Hypothalamus (tissue), 51 donors: ENCODE data around the gene GGTLC1.
"Not testable (repeated sequence)": the region's sequence is repeated elsewhere in the genome, so short reads cannot be mapped to it uniquely, and the experiment has no call there.

ENCODE experiments used
- DNase-seq, 51 donors: peaks; one replicate each; lab custom pipeline; 2025; lab: John Stamatoyannopoulos, UW

The GGTLC1 gene

GRCh38 chr20:23995291-23995690, 6.7 kb upstream of the GGTLC1 start:
- not testable (repeated sequence) for DNase-seq

- DNase-seq, result not testable (repeated sequence)
Measured at GRCh38 chr20:23994001-23994633, 5.5 kb upstream of the GGTLC1 start.

- not testable (repeated sequence) for DNase-seq
Measured at GRCh38 chr20:23993440-23993839, 4.9 kb upstream of the GGTLC1 start.

- not testable (repeated sequence) for DNase-seq
Measured at GRCh38 chr20:23990296-23990695, 1.7 kb upstream of the GGTLC1 start.

GRCh38 chr20:23988966-23989365, 387 bp upstream of the GGTLC1 start:
- DNase-seq, result not testable (repeated sequence)

- DNase-seq, result not testable (repeated sequence)
Measured at GRCh38 chr20:23986716-23987115, 1.9 kb downstream of the GGTLC1 start.

- not testable (repeated sequence) for DNase-seq
Measured at GRCh38 chr20:23986310-23986709, 2.3 kb downstream of the GGTLC1 start.

- DNase-seq, result not testable (repeated sequence)
Measured at GRCh38 chr20:23985790-23986225, 2.8 kb downstream of the GGTLC1 start.

GRCh38 chr20:23985066-23985789, 3.4 kb downstream of the GGTLC1 start:
- not testable (repeated sequence) for DNase-seq

- not testable (repeated sequence) for DNase-seq
Measured at GRCh38 chr20:23984476-23985023, 4.0 kb downstream of the GGTLC1 start.

GRCh38 chr20:23982112-23983018, 6.2 kb downstream of the GGTLC1 start:
- not testable (repeated sequence) for DNase-seq

- not testable (repeated sequence) for DNase-seq
Measured at GRCh38 chr20:23981526-23981925, 7.1 kb downstream of the GGTLC1 start.

- not testable (repeated sequence) for DNase-seq
Measured at GRCh38 chr20:23981014-23981413, 7.6 kb downstream of the GGTLC1 start.

GRCh38 chr20:23979899-23980811, 8.4 kb downstream of the GGTLC1 start:
- DNase-seq, result not testable (repeated sequence)

GRCh38 chr20:23979380-23979779, 9.2 kb downstream of the GGTLC1 start:
- DNase-seq, result not testable (repeated sequence)

GRCh38 chr20:23978457-23978856, 10.1 kb downstream of the GGTLC1 start:
- not testable (repeated sequence) for DNase-seq

GRCh38 chr20:23974966-23975365, 13.6 kb downstream of the GGTLC1 start:
- no peak for DNase-seq

GRCh38 chr20:23971310-23971709, 17.3 kb downstream of the GGTLC1 start:
- DNase-seq, result no peak

GRCh38 chr20:23970049-23970448, 18.5 kb downstream of the GGTLC1 start:
- DNase-seq, result no peak

- DNase-seq, result no peak
Measured at GRCh38 chr20:23967616-23967979, 21.0 kb downstream of the GGTLC1 start.
